GM12878 (cell line): Measurements from ENCODE around the gene INTU. TPM values are rescaled to one million over a fixed set of nuclear protein-coding genes. Genes with fewer than 3 reads are reported as not detected.

Experiments used
- ATAC-seq: fragments of 200-7000 bp; cut with Tn5 transposase; 3 replicates; pipeline ENCODE4 v1.9.1; 2020; ENCODE audit warnings: mild to moderate bottlenecking, moderate library complexity
- BruUV-seq: library from RNA; stranded (reverse); fragments of 400-500 nt; replicated peaks from 2 replicates; lab custom pipeline; 2021; lab: Mats Ljungman, UMichigan
- CTCF ChIA-PET: fragments of 300-600 bp; sonication (Branson Sonifier 250); formaldehyde crosslinking; extraction: SDS; loops from one replicate; lab custom pipeline; 2021; ENCODE audit warnings: inconsistent platforms; lab: Yijun Ruan, JAX
- POLR2A ChIA-PET: fragments of 350-600 bp; formaldehyde crosslinking; extraction: SDS; loops from one replicate; lab custom pipeline; 2021; ENCODE audit warnings: inconsistent platforms; lab: Charles Lee
- RAD21 ChIA-PET: fragments of 300-600 bp; sonication (Branson Sonifier 250); formaldehyde crosslinking; loops from one replicate; lab custom pipeline; 2023; ENCODE audit warnings: antibody characterized with exemption; ENCODE audit not compliant: unreplicated experiment; lab: Charles Lee
- SMC1A ChIA-PET: fragments of 300-600 bp; sonication (Branson Sonifier 250); formaldehyde crosslinking; loops from one replicate; lab custom pipeline; 2023; ENCODE audit not compliant: unreplicated experiment, uncharacterized antibody; lab: Charles Lee
- DNase-seq: peaks from one replicate; pipeline ENCODE4 v3.0.0-alpha.2; 2011; ENCODE audit warnings: low read depth, low spot score
- FAIRE-seq: peaks from 3 replicates; lab custom pipeline; 2011; peaks lifted over from hg19 to GRCh38; lab: Jason Lieb, UNC
- H2AFZ ChIP-seq: 2 replicates; pipeline ENCODE4 v1.6.0; 2011; ENCODE audit warnings: low read depth, low read length, control low read depth; ENCODE audit not compliant: control insufficient read depth
- H3K27ac ChIP-seq: 2 replicates; pipeline ENCODE4 v1.5.1; 2011; ENCODE audit warnings: control low read depth; ENCODE audit not compliant: control insufficient read depth, insufficient read depth
- H3K27me3 ChIP-seq, 2 experiments: replicated peaks in 1 of 2; 2 replicates each; pipeline versions ENCODE4 v1.6.0 to v1.6.1; 2011; ENCODE audit warnings: low read length in 1 of 2; ENCODE audit not compliant: control insufficient read depth in 2 of 2, insufficient read depth in 2 of 2
- H3K36me3 ChIP-seq, 2 experiments: 2 replicates each; pipeline ENCODE4 v1.5.1; 2011; ENCODE audit warnings: low read length in 1 of 2; ENCODE audit not compliant: control insufficient read depth in 2 of 2, insufficient read depth in 2 of 2
- H3K4me1 ChIP-seq: 2 replicates; pipeline ENCODE4 v1.6.1; 2011; ENCODE audit warnings: mild to moderate bottlenecking, low read length, moderate library complexity, mixed read lengths; ENCODE audit not compliant: control insufficient read depth, insufficient read depth
- H3K4me2 ChIP-seq: 2 replicates; pipeline ENCODE4 v1.6.0; 2011; ENCODE audit warnings: control low read depth; ENCODE audit not compliant: control insufficient read depth, insufficient read depth
- H3K4me3 ChIP-seq: fragments of 200-600 bp; sonication (generic); 2 replicates; pipeline ENCODE4 v1.5.1; 2016
- H3K79me2 ChIP-seq: 2 replicates; pipeline ENCODE4 v1.6.0; 2011; ENCODE audit warnings: low read length; ENCODE audit not compliant: control insufficient read depth, insufficient read depth
- H3K9ac ChIP-seq: 2 replicates; pipeline ENCODE4 v1.8.0; 2011; ENCODE audit warnings: low read length, control low read depth, mixed read lengths; ENCODE audit not compliant: control insufficient read depth, insufficient read depth
- H3K9me3 ChIP-seq: replicated peaks from 3 replicates; pipeline ENCODE4 v1.5.1; 2011; ENCODE audit warnings: mild to moderate bottlenecking, low read length; ENCODE audit not compliant: control insufficient read depth, insufficient read depth
- H4K20me1 ChIP-seq: 2 replicates; pipeline ENCODE4 v1.6.0; 2011; ENCODE audit not compliant: control insufficient read depth, insufficient read depth
- BACH1 ChIP-seq: fragments of 450-650 bp; IDR thresholded peaks from 2 replicates; pipeline ENCODE4 v1.6.1; 2017; ENCODE audit warnings: mild to moderate bottlenecking, borderline replicate concordance
- CREM ChIP-seq: IDR thresholded peaks from 2 replicates; pipeline ENCODE4 v1.6.1; 2014; ENCODE audit warnings: antibody characterized with exemption, low read depth
- FOS ChIP-seq: IDR thresholded peaks from 3 replicates; pipeline ENCODE4 v1.6.1; 2011; ENCODE audit warnings: borderline replicate concordance; ENCODE audit not compliant: insufficient read length; ENCODE audit errors: extremely low read depth
- FOXK2 ChIP-seq: fragments of 450-650 bp; IDR thresholded peaks from 2 replicates; pipeline ENCODE4 v1.6.1; 2017; ENCODE audit warnings: mild to moderate bottlenecking, moderate library complexity
- HDGF ChIP-seq: fragments of 450-650 bp; IDR thresholded peaks from 2 replicates; pipeline ENCODE4 v1.6.1; 2016; ENCODE audit warnings: antibody characterized with exemption
- IKZF1 ChIP-seq: fragments of 450-650 bp; conservative IDR thresholded peaks from 2 replicates; pipeline ENCODE4 v1.6.1; 2017; ENCODE audit warnings: antibody characterized with exemption, mild to moderate bottlenecking
- LARP7 ChIP-seq: fragments of 450-650 bp; IDR thresholded peaks from 2 replicates; pipeline ENCODE4 v1.6.1; 2017; ENCODE audit warnings: mild to moderate bottlenecking
- MTA2 ChIP-seq: fragments of 450-650 bp; IDR thresholded peaks from 2 replicates; pipeline ENCODE4 v1.6.1; 2016; ENCODE audit warnings: low read depth, mild to moderate bottlenecking, moderate library complexity
- NBN ChIP-seq: fragments of 450-650 bp; IDR thresholded peaks from 2 replicates; pipeline ENCODE4 v1.6.1; 2016
- NFIC ChIP-seq: IDR thresholded peaks from 2 replicates; pipeline ENCODE4 v1.6.1; 2012; ENCODE audit warnings: low read depth, mild to moderate bottlenecking, inconsistent platforms, low read length, moderate library complexity
- PAX8 ChIP-seq: fragments of 450-650 bp; IDR thresholded peaks from 2 replicates; pipeline ENCODE4 v1.6.1; 2017; ENCODE audit warnings: mild to moderate bottlenecking, moderate library complexity
- RAD51 ChIP-seq: fragments of 450-650 bp; IDR thresholded peaks from 2 replicates; pipeline ENCODE4 v1.6.1; 2016; ENCODE audit warnings: moderate library complexity, mild to moderate bottlenecking, inconsistent platforms
- STAT1 ChIP-seq: fragments of 450-650 bp; conservative IDR thresholded peaks from 2 replicates; pipeline ENCODE4 v1.6.1; 2014; ENCODE audit warnings: antibody characterized with exemption, mild to moderate bottlenecking
- STAT3 ChIP-seq: IDR thresholded peaks from 2 replicates; pipeline ENCODE4 v1.6.1; 2011; ENCODE audit warnings: low read depth, low read length, improper control_type of control experiment
- SUPT20H ChIP-seq: IDR thresholded peaks from 2 replicates; pipeline ENCODE4 v1.6.1; 2011; ENCODE audit warnings: low read depth, mild to moderate bottlenecking, low read length, moderate library complexity, borderline replicate concordance; ENCODE audit not compliant: control insufficient read depth
- TAF1 ChIP-seq: IDR thresholded peaks from 2 replicates; pipeline ENCODE4 v1.6.1; 2011; ENCODE audit warnings: mild to moderate bottlenecking, low read depth, low read length, borderline replicate concordance
- TCF12 ChIP-seq: IDR thresholded peaks from 2 replicates; pipeline ENCODE4 v1.6.1; 2011; ENCODE audit warnings: low read depth, mild to moderate bottlenecking, low read length
- WGBS: methylation state at CpG from one replicate; pipeline ENCODE4 v1.1.6; 2016; ENCODE audit warnings: low lambda C conversion rate; ENCODE audit not compliant: insufficient replicate concordance, insufficient coverage; ENCODE audit errors: missing lambda C conversion rate; 5-methylcytosine and 5-hydroxymethylcytosine counted together
- in situ Hi-C: fragments of 300-500 bp; cut with MboI; formaldehyde crosslinking; loops from 9 replicates; pipeline ENCODE4 v1.14.3; 2018; ENCODE audit warnings: mixed read lengths
- intact Hi-C: fragments of 100-400 bp; cut with micrococcal nuclease; formaldehyde crosslinking; loops from one replicate; pipeline ENCODE4 v1.14.2; 2022; ENCODE audit not compliant: unreplicated experiment
- polyA plus RNA-seq, 11 experiments: library from polyadenylated mRNA; depleted of rRNA in 4 of 11; unstranded in 6 of 11; stranded (reverse) in 5 of 11; fragments of >200 nt; fragmentation: Nextera tagmentation in 4 of 11; fragmentation: Illumina TruSeq in 1 of 11; extraction: Ambion mirVana in 4 of 11; extraction: Trizol in 1 of 11; gene quantifications; 1 replicate in 1 of 11; 2 replicates in 10 of 11; pipeline versions ENCODE4 v1.2.1 to v1.2.3, GENCODE V29; 2011 to 2016; ENCODE audit warnings: inconsistent platforms in 2 of 11, missing spikeins in 2 of 11, low read depth in 1 of 11
- total RNA-seq, 4 experiments: library from RNA; depleted of rRNA in 3 of 4; stranded (reverse); fragments of >200 nt in 3 of 4; fragmentation: Illumina TruSeq in 1 of 4; extraction: Trizol in 1 of 4; gene quantifications; 2 replicates each; pipeline versions ENCODE4 v1.2.1 to v1.2.3, GENCODE V29; 2013 to 2021
- TF ChIP-seq, protein P1 (sequence below): fragments of 450-650 bp; IDR thresholded peaks from 2 replicates; pipeline ENCODE4 v1.6.1; 2017; ENCODE audit warnings: mild to moderate bottlenecking, moderate library complexity
- TF ChIP-seq, protein P2 (sequence below): fragments of 450-650 bp; IDR thresholded peaks from 2 replicates; pipeline ENCODE4 v1.6.1; 2016; ENCODE audit warnings: mild to moderate bottlenecking
- TF ChIP-seq, protein P3 (sequence below): fragments of 450-650 bp; IDR thresholded peaks from 2 replicates; pipeline ENCODE4 v1.6.1; 2017; ENCODE audit warnings: borderline replicate concordance

INTU gene
- total and polyA plus RNA-seq, 10 of the 15 experiments (the other 5 are each of a cell fraction or from before 2014, with no cell fraction given) = under 0.01 to 0.15 (median 0.01) TPM; not detected in 4

DNA sequence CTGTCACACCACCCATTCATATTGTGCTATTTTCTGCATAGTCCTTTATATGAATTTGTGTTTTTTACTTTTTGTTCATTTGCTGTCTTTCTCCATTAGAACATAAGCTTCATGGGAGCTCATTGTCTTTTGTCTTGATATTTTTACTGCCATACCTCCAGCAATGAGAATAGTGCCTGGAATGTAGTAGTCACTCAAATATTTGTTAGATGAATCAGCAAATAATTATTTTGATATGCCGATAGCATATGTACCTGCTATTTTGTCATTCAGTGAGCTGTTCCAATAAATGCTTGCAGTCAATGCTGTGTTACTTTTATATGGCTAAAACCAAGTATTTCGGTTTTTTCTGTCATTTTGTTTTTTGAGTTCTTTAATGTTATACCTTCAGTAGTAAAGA lies 53.9 kb downstream of the INTU start:
- Histone ChIP-seq H3K36me3 (no peaks in the 10 kb centered on the region), H3K79me2 (no peaks in the 10 kb centered on the region), H3K9ac (no peak overlapping the region), H3K27ac (no peak overlapping the region), H3K4me2 (no peak overlapping the region), H4K20me1 (no peaks in the 10 kb centered on the region), H3K4me1 (no peaks in the 10 kb centered on the region), H3K27me3 (no peaks in the 10 kb centered on the region; a peak in 1 of 4 replicates), H3K9me3 (no peaks in the 10 kb centered on the region), H3K4me3 (no peak overlapping the region), H2AFZ (no peak overlapping the region)
- ATAC-seq = no peak
- TF ChIP-seq TCF12 = no peak
- no peak for TF ChIP-seq STAT3
- TF ChIP-seq FOXK2 = no peak
- no peak for TF ChIP-seq HDGF
- no peak for TF ChIP-seq BACH1
- TF ChIP-seq, protein P1, sequence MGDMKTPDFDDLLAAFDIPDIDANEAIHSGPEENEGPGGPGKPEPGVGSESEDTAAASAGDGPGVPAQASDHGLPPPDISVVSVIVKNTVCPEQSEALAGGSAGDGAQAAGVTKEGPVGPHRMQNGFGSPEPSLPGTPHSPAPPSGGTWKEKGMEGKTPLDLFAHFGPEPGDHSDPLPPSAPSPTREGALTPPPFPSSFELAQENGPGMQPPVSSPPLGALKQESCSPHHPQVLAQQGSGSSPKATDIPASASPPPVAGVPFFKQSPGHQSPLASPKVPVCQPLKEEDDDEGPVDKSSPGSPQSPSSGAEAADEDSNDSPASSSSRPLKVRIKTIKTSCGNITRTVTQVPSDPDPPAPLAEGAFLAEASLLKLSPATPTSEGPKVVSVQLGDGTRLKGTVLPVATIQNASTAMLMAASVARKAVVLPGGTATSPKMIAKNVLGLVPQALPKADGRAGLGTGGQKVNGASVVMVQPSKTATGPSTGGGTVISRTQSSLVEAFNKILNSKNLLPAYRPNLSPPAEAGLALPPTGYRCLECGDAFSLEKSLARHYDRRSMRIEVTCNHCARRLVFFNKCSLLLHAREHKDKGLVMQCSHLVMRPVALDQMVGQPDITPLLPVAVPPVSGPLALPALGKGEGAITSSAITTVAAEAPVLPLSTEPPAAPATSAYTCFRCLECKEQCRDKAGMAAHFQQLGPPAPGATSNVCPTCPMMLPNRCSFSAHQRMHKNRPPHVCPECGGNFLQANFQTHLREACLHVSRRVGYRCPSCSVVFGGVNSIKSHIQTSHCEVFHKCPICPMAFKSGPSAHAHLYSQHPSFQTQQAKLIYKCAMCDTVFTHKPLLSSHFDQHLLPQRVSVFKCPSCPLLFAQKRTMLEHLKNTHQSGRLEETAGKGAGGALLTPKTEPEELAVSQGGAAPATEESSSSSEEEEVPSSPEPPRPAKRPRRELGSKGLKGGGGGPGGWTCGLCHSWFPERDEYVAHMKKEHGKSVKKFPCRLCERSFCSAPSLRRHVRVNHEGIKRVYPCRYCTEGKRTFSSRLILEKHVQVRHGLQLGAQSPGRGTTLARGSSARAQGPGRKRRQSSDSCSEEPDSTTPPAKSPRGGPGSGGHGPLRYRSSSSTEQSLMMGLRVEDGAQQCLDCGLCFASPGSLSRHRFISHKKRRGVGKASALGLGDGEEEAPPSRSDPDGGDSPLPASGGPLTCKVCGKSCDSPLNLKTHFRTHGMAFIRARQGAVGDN = no peak
- TF ChIP-seq, protein P2, sequence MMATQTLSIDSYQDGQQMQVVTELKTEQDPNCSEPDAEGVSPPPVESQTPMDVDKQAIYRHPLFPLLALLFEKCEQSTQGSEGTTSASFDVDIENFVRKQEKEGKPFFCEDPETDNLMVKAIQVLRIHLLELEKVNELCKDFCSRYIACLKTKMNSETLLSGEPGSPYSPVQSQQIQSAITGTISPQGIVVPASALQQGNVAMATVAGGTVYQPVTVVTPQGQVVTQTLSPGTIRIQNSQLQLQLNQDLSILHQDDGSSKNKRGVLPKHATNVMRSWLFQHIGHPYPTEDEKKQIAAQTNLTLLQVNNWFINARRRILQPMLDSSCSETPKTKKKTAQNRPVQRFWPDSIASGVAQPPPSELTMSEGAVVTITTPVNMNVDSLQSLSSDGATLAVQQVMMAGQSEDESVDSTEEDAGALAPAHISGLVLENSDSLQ = no peak
- TF ChIP-seq NFIC = no peak
- TF ChIP-seq TAF1 = no peak
- TF ChIP-seq PAX8 = no peak
- TF ChIP-seq CREM = no peak
- TF ChIP-seq IKZF1 = no peak
- no peak for TF ChIP-seq MTA2
- TF ChIP-seq STAT1 = no peak
- TF ChIP-seq RAD51 = no peak
- TF ChIP-seq LARP7 = no peak
- TF ChIP-seq FOS = no peak
- TF ChIP-seq, protein P3, sequence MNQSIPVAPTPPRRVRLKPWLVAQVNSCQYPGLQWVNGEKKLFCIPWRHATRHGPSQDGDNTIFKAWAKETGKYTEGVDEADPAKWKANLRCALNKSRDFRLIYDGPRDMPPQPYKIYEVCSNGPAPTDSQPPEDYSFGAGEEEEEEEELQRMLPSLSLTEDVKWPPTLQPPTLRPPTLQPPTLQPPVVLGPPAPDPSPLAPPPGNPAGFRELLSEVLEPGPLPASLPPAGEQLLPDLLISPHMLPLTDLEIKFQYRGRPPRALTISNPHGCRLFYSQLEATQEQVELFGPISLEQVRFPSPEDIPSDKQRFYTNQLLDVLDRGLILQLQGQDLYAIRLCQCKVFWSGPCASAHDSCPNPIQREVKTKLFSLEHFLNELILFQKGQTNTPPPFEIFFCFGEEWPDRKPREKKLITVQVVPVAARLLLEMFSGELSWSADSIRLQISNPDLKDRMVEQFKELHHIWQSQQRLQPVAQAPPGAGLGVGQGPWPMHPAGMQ = no peak
- TF ChIP-seq SUPT20H = no peak
- no peak for TF ChIP-seq NBN
- FAIRE-seq = no peak
- SMC1A ChIA-PET = interaction anchor here (1.3 kb wide), 1 partner anchor 29 kb away, joined by 3 read pairs; no protein-coding TSS in a partner anchor
- DNase-seq = no peak
- in situ Hi-C loops = no loop called here
- POLR2A ChIA-PET = no interaction called here
- intact Hi-C loops = no loop called here
- WGBS = 29% methylated on average over 2 of the region's 2 CpGs
- CTCF ChIA-PET = interaction anchor here (1.3 kb wide), 1 partner anchor 45 kb away, joined by 4 read pairs; no protein-coding TSS in a partner anchor
- no TSS peak for BruUV-seq
- RAD21 ChIA-PET = interaction anchor here (1.1 kb wide), 1 partner anchor 46 kb away, joined by 3 read pairs; no protein-coding TSS in a partner anchor
